CD4-positive, alpha-beta T cell treated with Interleukin-2 at 100 ng/mL for 4 hours (primary cell): ENCODE data around the gene CEP152.

Experiments used
- DNase-seq: peaks from one replicate; pipeline ENCODE4 v3.0.0-alpha.2; 2020; ENCODE audit warnings: low spot score

Gene CEP152

DNA sequence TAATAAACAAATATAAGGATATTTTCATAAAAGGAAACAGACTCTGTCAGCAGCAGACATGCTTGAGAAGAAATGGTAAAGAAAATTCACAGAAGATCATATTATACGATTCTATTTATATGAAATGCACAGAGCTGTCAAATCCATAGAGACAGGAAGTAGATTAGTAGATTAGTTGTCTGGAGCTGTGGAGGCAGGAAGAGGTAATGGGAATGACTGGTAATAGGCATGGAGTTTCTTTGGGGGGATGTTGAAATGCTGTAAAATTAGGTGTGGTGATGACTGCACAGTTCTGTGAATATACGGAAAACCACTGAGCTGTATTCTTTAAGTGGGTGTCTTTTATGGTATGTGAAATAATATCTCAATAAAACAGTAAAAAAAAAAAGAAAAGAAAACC, 35.3 kb downstream of the CEP152 start:
- DNase-seq = no peak

DNA sequence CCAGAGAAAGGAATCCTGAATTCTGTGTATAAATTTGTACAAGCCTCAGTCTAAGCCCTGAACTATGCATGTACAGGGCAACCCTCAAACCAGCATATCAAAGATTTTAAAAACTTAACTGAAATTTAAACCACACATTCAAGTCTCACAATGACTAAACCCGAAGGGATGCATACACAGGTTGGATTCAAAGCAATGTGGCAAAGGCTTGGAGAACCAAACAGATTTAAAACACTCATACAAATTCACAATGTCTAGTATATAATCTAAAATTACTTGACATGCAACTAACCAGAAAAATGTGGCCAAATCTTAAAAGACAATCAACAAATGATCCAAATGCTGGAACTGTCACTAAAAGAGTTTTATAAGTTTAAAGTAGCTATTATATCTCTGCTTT, 36.4 kb downstream of the CEP152 start:
- no peak for DNase-seq

DNA sequence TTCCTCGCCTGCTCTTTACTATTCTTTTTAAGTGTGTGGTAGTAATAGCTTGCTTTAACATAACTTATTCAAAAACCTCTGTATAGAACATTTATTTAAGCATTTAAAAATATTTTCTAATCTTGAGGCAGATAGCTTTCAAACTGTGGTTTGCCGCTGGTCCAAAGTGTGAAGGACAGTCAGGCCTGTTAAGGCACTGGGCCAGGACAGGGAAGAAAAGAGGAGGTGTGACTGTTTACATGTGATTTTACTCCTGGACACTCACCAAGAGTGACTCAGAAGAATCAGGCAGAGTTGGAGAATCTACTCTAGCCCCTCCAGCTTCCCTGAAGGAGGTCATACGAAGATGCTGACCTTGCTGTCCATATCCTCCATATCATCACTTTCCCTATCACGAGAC, 44.7 kb downstream of the CEP152 start:
- DNase-seq = no peak

DNA sequence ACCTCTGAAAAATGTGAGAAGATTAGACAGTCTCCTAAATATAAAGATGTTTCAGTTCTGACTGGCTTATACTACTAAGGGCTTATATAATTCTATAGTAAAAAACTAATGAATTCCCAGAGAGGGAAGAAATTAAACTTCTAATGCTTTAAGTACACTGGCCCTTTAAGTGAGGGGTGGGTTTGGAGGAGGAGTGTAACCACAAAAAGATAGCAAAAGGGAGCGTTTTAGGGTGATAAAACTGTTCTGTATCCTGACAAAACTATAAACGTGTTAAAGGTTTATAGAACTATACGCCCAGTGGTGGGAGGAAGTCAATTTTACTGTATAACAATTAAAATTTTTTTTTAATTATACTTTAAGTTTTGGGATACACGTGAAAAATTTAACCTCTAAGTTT, 45.8 kb downstream of the CEP152 start:
- DNase-seq = no peak

DNA sequence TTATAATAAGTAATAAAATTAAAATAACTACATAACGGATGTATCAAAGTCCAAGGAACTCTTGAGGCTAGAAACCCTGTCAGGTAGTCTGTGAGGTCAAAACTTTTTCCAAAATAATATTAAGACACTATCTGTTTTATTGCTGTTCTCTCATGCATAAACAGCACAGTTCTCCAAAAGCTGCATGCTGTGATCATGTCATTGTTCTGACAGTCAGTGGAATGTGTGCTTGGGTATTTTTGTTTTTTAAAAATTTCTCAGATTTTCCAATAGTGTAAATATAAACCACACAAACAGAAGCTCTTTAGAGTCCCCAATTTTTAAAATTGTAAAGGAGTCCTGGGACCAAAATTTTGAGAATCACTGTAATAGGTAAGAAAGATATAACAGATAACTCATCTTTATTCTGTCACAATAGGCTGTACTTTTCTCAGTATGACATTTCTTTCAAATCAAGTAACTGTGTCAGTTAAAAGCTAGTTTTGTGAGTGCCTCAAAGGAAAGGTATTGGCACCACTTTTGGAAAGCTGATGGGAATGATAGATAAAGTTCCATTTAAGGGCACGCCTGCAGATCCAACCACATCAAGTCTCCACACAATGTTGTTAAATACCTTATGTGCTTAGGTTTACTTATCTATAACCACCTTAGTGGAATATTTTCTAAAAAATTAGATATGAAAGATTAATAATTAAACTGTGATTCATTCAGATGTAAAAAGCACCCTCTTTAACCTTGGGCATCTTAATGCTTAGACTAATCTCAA, 49.3 kb downstream of the CEP152 start:
- DNase-seq = no peak

DNA sequence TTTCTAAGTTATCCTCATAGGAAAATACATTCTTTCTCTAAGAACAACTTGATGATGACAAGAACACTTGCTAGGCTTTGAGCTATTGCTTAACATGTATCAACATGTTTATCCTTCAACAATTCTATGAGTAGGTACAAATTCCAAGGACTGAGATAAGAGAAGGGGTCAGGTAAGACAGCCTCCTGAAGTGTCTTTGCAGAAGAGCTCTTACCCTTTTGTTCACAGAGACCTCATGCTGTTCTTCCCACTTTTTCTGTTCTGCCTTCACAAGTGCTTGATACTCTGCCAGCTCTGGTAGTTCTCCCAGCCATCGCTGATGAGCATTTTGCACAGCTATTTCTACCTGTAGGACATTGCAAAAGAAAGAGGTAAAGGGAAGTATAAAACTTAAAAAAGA, 50.9 kb downstream of the CEP152 start:
- no peak for DNase-seq

DNA sequence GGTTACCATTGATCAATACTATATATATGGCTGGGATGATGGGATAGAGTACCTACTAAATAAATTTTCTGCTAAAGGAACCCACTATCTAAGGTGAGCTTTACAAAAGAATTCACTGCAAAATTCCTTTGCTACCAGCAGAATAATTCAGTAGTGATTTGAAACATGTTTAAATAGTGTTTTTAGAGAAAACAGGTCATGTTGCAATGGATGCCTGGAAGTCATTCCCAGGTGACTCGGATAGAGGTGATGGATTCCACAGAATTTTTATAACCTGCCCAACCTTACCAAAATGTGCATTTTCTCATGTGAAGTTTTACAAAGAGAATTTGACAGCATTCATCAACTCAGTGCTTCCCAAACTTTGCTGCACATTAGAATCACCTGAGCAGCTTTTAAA, 53.2 kb downstream of the CEP152 start:
- DNase-seq = no peak

DNA sequence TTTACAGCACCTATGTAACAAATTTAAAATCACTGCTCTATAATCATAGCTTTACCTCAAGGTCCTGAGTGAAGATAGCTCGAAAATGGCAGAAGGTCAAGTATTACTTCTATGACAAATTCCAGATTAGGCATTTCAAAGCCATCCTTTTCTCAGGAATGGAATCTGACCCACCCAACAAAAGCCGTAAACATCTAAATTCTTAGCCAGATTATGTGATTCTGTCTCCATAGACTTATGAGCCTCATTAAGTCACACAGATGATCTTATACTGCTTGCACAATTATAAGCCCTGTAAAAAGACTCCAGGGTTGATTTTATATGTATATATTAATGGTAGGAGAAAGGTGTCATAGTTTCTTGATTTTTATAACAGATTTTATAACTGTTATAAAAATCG, 56.9 kb downstream of the CEP152 start:
- no peak for DNase-seq

DNA sequence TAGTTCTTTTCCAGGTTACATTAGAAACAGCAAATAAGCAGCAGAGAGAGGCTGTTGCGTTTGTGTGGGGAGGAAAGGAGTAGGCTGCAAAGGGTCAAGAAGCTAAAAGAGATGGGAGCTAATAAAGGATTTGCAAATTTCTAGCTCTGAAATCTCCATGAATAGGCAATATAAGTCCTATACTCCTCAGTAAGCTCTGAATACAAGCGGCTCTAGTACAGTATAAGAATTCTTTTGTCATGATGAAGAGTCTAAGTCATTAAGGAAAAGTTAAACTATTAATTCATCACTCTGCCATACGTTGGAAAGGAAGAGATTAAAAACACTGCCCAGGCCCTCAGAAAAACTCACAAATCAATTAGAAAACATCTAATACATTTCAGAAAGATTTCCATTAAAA, 59.3 kb downstream of the CEP152 start:
- no peak for DNase-seq

DNA sequence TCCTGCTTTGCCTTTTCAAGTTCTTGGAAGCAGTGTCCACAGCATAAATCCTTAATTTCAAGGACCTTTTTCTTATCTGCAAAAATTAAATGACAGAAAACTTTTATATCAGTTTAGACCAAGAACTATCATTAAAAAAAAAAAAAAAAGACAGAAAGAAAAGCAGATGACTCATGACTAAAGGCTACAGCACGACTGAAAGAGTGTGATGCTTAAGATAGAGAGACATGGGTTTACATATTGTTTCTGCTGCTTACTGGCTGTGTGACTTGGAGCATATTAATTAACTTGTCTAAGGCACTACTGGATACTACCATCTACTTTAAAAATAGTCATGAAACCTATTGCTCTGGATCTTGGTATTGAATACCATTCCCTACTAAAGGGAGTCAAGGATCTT, 62.3 kb downstream of the CEP152 start:
- no peak for DNase-seq

DNA sequence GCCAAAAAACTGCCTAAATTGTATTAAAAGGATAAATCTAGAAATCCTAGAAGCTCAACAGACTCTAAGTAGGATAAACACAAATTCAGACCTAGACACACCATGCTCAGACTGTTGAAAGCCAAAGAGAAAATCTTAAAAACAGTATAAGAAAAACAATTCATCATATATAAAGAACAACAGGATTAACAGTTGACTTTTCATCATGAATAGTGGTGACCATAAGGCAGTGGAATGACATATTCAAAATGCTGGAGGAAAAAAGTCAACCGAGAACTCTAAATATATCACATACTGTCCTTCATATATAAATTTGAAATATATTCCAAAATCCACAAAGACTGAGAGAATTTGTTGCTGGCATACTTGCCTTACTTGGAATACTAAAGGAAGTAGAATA, 77.3 kb downstream of the CEP152 start:
- no peak for DNase-seq

DNA sequence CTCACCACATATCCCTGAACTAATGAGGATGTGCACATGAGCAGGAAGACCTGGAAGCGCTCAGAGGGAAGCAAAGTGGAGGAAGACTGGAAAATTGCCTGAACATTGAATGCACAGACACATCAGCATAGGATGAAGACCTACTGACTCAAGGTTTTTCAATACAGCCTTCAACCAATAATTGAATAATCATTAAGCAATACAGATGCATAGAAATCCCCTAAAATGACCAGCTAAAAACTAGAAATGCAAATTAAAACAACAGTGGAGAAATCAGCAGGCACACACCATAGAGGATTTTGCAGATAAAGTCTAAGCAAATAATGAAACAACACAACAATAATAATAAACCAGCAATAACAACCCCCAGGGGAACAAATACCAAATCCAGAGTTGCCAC, 80.4 kb downstream of the CEP152 start:
- no peak for DNase-seq

DNA sequence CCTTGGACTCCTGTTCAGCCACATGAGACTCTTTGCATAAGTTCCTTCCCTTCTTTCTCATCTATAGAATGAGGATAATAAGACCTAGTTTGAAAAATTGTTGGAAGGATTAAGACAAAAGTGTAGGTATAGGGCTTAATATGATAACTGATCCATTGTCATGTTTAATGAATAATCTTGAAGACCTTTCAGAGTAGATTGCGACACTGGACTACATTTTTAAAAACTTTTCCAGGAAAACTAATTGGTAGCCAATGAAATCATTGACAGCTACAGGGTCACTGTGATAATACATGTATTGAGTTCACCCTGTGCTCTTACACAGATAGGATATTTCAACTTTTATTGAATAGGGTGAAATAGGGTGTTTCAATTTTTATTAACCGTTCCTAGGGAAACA, 86.9 kb downstream of the CEP152 start:
- no peak for DNase-seq

DNA sequence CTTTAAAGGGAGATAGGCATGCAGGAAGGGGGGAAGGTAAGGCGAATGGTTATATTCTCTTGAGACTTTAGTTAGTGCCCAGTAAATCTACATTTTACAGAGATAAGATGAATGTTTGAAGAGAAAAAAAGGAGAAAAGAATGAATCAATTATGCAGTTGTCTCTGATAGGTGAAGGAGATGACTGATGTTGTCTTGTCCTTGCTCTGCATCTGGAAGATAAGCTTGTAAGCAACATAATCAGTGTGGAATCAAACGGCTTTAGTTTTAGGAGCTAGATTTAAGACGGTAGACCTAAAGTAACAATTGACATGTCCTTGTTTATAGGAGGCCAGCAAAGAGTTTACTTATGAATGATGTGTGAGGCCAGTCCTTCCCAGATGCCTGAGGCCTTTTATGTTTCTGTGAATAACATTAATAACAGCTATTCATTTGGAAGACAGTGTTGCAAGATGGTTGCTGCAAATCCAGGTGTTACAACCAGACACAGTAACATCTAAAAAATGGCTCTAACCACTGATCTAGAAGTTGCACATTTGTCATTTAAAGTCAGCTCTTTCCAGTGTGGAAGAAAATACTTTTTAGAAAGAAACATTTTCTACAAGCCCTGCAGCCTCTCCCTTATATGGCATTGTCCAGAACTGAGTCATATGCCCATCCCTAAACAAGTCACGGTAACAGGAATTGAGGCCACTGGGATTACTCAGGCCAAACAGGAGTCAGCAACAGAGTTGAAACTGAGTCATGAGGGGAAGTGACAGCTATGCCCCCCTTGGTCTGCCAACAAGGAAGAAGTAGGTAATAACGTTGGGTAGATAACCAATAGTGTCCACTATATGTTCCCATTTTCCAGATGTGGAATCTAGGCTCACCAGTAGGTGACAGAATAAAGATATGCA, 87.9 kb downstream of the CEP152 start:
- DNase-seq = no peak

DNA sequence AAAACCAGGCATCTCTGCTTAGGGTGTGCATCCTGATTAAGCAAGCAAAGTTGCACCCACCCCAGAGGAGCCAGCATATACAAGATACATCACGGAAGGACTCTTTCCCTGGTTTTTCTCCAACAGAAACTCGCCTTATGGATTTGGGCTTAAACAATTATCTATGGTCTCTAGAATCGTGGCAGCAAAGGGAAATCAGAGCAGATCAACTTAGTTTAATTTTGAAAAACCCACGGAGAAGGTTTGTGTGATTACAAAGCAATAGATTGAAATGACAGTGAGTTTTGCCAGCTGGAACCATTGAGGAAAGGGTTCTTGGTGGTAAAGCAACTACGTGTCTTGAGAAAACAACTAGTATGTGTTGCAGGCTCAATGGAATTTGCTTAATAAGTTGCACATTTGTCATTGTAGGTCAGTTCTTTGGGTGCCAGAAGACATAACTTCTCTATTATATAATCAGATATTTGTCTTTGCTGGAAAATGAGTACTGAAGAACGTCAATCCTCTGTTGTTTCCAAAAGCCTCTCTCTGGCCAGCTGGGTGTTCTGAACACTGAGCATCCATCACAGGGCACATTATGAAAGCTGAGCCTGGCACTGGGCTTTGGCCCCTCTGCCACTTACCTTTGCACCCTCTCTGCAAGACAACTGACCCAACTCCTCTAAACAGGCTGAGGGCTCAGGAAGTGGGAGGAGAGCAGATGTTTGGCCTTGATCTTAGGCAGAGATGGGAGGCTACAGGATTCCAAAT, 89.6 kb downstream of the CEP152 start:
- no peak for DNase-seq

DNA sequence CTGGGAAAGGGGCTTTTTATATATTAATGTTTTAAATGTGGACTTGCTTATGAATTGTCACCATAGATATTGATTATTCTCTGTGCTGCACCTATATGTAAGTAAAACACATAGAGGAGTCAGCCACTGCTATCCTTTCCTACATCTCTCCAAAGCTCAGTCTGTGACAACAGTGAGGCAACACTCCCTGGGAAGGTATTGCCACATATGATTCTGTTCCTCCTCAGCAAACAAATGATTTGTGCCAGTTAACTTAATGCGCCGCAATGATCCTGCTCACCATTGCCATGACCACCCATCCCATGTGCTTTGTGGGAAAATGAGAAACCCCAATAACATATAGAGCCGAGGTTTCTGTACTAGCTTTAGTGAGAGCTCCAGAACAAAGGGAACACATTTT, 90.2 kb downstream of the CEP152 start:
- DNase-seq = no peak

DNA sequence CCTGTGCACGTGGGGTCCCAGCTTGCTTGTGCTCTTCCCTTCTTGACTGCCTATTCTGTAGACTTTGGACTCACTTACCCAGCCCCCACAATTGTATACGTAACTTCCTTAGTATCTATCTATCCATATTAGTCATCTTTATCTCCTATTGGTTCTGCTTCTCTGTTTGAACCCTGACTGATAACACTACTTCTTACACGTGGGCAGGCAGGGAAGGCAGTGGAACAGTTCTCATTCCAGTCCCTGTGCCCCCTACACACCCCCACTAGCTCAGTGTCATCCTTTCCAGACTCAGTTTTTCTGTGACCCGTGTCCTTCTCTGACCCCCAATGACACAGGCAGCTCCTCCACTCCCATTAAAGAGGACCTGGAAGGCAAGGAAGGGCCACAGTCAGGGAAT, 91.2 kb downstream of the CEP152 start:
- no peak for DNase-seq

DNA sequence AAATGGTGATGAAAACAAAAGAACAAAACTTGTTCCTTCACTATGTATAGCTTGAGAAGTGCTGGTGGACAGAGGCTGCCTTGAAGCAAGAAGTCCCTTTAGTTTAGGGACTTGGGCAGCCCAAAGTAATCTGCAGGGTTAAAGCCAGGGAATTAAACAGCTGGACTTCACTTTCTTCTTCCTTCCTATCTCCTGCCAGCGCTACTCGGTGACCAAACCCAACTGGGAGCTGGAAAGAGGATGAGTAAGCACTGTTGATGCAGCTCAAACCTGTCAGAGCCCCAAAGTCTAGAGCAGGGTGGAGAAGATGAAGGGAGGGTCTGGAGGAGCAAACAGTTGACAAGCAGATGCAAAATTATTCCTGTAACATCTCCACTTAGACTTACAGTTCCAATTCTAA, 92.2 kb downstream of the CEP152 start:
- DNase-seq = no peak

DNA sequence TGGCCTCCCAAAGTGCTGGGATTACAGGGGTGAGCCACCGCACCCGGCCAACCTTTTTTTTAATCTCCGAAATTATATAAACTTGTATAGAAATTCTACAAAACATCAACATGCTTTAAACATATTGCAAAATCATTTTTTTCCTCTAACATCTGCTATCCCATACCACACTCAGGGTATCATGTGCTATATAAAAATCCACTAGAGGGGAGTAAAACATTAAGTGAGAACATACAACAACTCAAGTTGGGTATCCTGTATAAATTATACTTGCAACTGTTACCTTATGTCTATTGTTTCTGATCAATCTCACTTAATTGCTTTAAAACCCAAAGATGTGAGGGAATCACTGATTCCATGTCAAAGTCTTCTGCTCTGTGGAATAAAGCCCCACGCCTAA, 93.4 kb downstream of the CEP152 start:
- no peak for DNase-seq

DNA sequence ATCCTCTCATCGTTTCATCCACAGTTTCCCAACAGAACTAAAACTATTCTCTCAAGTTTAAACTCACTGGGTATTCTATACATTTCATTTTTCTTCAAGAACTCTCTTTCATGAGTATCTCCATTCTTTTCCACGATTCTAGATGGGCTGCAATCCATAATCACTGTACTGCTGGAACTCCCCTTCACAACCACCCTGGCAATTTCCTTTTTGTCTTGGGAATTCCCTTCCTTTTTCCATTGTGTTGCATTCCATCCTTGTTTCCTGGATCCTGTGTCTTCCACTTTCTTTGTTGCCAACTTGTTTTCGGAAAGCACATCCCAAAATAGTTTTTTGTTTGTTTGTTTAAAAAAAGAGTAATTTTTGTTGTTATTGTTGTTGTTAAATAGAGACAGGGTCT, 98.3 kb downstream of the CEP152 start:
- DNase-seq = no peak

DNA sequence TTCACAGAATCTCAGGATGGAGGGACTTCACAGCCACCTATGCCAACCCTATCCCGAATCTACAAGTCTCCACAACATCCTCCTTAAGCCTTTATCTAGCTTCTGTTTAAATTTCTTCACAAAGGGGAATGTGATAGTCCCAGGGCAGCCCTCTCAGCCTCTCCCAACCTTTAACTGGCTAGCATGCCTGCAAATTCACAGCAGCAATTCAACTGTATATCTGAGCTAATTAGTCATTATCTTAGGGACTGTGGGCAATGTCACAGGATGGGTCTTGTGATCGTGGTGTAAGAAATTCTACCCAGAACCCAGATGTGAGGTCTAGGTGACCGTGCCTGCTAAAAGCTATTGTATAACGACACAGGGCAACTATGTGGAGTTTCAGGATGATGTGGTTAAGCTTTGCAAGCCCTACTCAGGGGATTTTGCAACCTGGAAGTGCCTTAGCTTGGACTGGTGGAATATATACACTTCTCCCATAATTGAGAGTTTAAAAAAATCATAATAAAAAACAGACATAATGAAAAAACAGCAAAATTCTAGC, 99.8 kb downstream of the CEP152 start:
- no peak for DNase-seq

DNA sequence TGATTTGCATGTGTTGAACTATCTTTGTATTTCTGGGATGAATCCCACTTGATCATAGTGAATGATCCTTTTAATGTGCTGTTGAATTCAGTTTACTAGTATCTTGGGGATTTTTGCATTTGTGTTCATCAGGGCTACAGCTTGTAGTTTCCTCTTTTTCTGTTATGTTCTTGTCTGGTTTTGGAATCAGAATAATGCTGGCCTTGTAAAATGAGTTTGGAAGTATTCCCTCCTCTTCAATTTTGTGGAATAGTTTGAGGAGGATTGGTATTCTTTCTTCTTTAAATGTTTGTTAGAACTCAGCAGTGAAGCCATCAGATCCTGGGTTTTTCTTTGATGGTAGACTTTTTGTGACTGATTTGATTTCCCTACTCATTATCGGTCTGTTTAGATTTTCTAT, 102.2 kb downstream of the CEP152 start:
- no peak for DNase-seq

DNA sequence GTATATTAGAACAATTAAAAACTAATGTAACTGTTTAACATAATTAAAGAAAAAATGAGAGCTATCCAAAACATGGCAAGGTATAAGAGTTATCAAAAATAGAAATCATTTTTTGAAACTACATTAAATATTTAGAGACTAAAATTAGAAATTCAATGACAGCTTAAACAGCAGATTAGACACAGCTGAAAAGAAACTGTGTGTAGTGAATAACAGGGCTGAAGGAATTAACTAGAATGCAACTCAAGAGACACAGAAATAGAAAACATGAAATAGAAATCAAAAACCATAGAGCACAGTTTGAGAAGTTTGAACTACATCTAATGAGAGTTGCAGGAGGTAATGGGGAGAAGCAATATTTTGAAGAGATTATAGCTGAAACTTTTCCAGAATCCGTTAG, 105.5 kb downstream of the CEP152 start:
- DNase-seq = no peak
